Tibial nerve (tissue), 3 donors: ENCODE results near the gene ADGRG3.

ENCODE experiments used
- EP300 ChIP-seq, 2 donors: sonication (generic); formaldehyde crosslinking; IDR thresholded peaks; one replicate each; pipeline ENCODE4 v1.6.1; 2017; ENCODE audit warnings: antibody characterized with exemption in 2 of 2, mild to moderate bottlenecking in 1 of 2
- POLR2A ChIP-seq, 2 donors: fragments of 450-650 bp; IDR thresholded peaks; one replicate each; pipeline ENCODE4 v1.6.1; 2017; ENCODE audit warnings: antibody characterized with exemption in 2 of 2, mild to moderate bottlenecking in 2 of 2, moderate library complexity in 2 of 2

DNA sequence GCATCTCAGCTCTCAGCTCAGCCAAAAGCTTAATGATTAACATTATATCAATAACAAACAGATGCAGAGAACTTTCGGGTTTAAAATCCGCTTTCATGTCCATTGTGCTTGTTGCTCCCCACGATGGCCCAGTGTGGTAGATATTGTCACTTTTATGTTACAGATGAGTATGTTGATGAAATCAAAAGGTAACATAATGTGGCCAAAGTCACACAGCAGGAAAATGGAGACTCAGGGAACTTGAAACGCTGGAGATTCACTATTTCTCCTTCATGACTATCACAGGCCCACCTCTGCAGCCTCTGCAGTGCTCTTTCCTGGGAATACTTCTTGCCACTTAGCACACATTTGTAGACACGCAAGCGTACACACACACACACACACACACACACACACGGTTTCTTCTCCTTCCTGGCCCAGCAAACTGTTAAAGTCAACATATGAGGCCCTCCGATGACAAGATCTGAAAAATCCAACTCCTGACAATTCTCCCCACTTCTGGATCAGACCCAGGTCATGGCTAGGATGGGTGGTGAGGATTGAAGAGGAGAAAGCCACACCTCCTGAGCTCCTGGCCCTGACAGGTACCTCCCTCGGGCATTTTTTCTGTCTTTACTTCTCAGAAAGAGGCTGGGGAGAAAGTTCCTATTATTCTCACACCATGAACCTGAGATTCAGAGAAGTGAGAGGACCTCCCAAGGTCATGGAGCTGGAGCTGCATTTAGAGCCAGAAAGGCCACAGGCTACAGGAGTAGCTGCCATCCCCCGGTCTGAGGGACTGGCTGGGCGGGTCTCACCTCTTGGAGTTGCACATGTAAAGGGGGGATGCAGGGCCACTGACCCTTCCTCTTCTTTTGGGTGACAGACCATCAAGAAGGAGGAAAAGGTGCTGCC, 36.2 kb downstream of the ADGRG3 start:
- TF ChIP-seq POLR2A (IDR thresholded peaks at IDR 0.05) (no peak), EP300 (IDR thresholded peaks at IDR 0.05) (no peak)
